Stomach (tissue), 9 donors: Measurements from ENCODE around the gene CITED1. TPM values are rescaled to one million over a fixed set of nuclear protein-coding genes. Genes with fewer than 3 reads are reported as not detected.

ENCODE experiments used
- DNase-seq, 2 donors: peaks; one replicate each; pipeline versions ENCODE4 v3.0.0 to v3.0.0-alpha.2; 2013 to 2019
- H3K27ac ChIP-seq, 5 donors: fragments of 200-600 bp in 4 of 5; sonication (generic) in 4 of 5; one replicate each; pipeline ENCODE4 v1.5.1; 2013 to 2019; ENCODE audit warnings: mild to moderate bottlenecking in 1 of 5, moderate library complexity in 1 of 5
- H3K27me3 ChIP-seq, 3 donors: fragments of 200-600 bp; sonication (generic); one replicate each; pipeline ENCODE4 v1.5.1; 2017 to 2019; ENCODE audit warnings: mixed run types in 1 of 3
- H3K36me3 ChIP-seq, 4 donors: fragments of 200-600 bp; sonication (generic); 1 replicate in 3 of 4; 2 replicates in 1 of 4; pipeline ENCODE4 v1.5.1; 2016 to 2019
- H3K4me1 ChIP-seq, 4 donors: fragments of 200-600 bp; sonication (generic); one replicate each; pipeline ENCODE4 v1.5.1; 2016 to 2019
- H3K4me3 ChIP-seq, 4 donors: fragments of 200-600 bp; sonication (generic) in 3 of 4; one replicate each; pipeline ENCODE4 v1.5.1; 2016 to 2019; ENCODE audit warnings: mild to moderate bottlenecking in 1 of 4
- H3K9me3 ChIP-seq, 4 donors: fragments of 200-600 bp; sonication (generic); one replicate each; pipeline ENCODE4 v1.5.1; 2016 to 2019
- EP300 ChIP-seq: sonication (generic); formaldehyde crosslinking; IDR thresholded peaks from one replicate; pipeline ENCODE4 v1.6.1; 2017; ENCODE audit warnings: antibody characterized with exemption
- POLR2A ChIP-seq, 4 donors: fragments of 450-650 bp; IDR thresholded peaks; one replicate each; pipeline ENCODE4 v1.6.1; 2016; ENCODE audit warnings: antibody characterized with exemption in 4 of 4, control low read depth in 2 of 4, mild to moderate bottlenecking in 1 of 4, moderate library complexity in 1 of 4
- POLR2AphosphoS5 ChIP-seq, 3 donors: sonication (generic); formaldehyde crosslinking; IDR thresholded peaks; one replicate each; pipeline ENCODE4 v1.6.1; 2016; ENCODE audit warnings: antibody characterized with exemption in 3 of 3
- WGBS, 5 donors: extraction: QIAGEN DNeasy Blood & Tissue Kit in 3 of 5; methylation state at CpG; one replicate each; pipeline versions ENCODE4 v1.1.5 to v1.1.7; 2013 to 2018; 5-methylcytosine and 5-hydroxymethylcytosine counted together
- intact Hi-C: fragments of 100-400 bp; cut with DNase I; formaldehyde crosslinking; loops from one replicate; pipeline ENCODE4 v1.15.1; 2023; ENCODE audit warnings: low total_unique reads
- polyA plus RNA-seq, 3 donors: library from polyadenylated mRNA; stranded (reverse); fragments of 200-250 nt; gene quantifications; one replicate each; pipeline ENCODE4 v1.2.3, GENCODE V29; 2013
- total RNA-seq, 5 donors: library from RNA; depleted of rRNA; stranded (reverse); fragments of >200 nt; gene quantifications; one replicate each; pipeline versions ENCODE4 v1.1.0 to v1.2.3, GENCODE V29; 2014 to 2016
- TF ChIP-seq, protein P1 (sequence below), 7 experiments: fragments of 450-650 bp in 4 of 7; fragments of 200-600 bp in 3 of 7; sonication (generic) in 3 of 7; IDR thresholded peaks; one replicate each; pipeline ENCODE4 v1.5.1; 2016 to 2019; ENCODE audit warnings: antibody characterized with exemption in 7 of 7, control low read depth in 2 of 7, mild to moderate bottlenecking in 1 of 7
- donor health status: healthy with polysubstance abuse.
- donor health status: Bipolar disorder and iron deficiency.
- donor health status: healthy.

The CITED1 gene
- total and polyA plus RNA-seq, 8 donors, result 0.60 to 1.7 TPM; not detected in 6

DNA sequence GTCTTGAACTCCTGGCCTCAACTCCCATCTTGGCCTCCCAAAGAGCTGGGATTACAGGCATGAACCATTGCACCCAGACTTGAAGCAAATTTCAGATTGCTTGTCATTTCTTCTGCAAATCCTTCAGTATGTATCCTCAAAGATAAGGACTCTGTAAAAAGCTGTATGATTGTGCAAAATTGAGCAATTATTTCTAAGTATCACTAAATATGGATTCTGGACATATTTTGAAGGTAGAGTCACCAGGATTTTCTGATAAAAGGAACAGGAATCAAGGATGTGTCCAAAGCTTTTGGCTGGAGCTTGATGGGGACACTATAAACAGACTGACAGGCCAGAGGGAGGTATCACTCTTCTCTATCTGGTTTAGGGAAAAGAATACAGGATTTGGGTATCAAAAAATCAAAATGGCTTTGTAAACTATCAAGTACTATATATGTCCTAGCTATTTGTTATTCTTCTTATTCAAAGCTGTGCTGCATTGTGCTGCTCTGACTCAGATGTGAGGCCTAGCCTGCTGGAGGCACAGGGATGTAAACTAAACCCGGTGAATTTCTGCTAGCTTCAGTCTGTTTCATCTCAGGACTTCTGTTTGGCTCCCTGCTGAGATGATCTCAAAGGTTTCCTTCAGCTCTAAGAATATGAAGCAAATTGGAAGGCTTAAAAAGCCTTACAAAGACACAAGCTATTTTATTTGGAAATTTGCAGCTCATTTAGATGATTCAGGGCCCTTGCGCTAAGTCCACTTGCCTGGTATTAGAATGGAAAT, 36.9 kb downstream of the CITED1 start:
- DNase-seq, result no peak
- intact Hi-C loops, result no loop called here
- H3K4me1 ChIP-seq, result peaks cover 0 to 27% (median 5%) of the 10 kb centered on the region in 4 donors
- H3K27me3 ChIP-seq, result no peaks in the 10 kb centered on the region
- peak overlapping the region in 1 of 5 donors; percentile 72 for H3K27ac ChIP-seq
- H3K9me3 ChIP-seq, result no peaks in the 10 kb centered on the region
- peaks cover 22 to 80% (median 69%) of the 10 kb centered on the region in 4 donors for H3K36me3 ChIP-seq
- TF ChIP-seq POLR2AphosphoS5 (IDR thresholded peaks at IDR 0.05), result no peak
- TF ChIP-seq, protein P1, sequence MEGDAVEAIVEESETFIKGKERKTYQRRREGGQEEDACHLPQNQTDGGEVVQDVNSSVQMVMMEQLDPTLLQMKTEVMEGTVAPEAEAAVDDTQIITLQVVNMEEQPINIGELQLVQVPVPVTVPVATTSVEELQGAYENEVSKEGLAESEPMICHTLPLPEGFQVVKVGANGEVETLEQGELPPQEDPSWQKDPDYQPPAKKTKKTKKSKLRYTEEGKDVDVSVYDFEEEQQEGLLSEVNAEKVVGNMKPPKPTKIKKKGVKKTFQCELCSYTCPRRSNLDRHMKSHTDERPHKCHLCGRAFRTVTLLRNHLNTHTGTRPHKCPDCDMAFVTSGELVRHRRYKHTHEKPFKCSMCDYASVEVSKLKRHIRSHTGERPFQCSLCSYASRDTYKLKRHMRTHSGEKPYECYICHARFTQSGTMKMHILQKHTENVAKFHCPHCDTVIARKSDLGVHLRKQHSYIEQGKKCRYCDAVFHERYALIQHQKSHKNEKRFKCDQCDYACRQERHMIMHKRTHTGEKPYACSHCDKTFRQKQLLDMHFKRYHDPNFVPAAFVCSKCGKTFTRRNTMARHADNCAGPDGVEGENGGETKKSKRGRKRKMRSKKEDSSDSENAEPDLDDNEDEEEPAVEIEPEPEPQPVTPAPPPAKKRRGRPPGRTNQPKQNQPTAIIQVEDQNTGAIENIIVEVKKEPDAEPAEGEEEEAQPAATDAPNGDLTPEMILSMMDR (IDR thresholded peaks at IDR 0.05), result no peak
- no peak for TF ChIP-seq EP300
- no peak for TF ChIP-seq POLR2A (IDR thresholded peaks at IDR 0.05)
- WGBS, 5 donors, result 67 to 96% (median 82%) methylated on average over 2 of the region's 2 CpGs
- H3K4me3 ChIP-seq, result no peak overlapping the region

DNA sequence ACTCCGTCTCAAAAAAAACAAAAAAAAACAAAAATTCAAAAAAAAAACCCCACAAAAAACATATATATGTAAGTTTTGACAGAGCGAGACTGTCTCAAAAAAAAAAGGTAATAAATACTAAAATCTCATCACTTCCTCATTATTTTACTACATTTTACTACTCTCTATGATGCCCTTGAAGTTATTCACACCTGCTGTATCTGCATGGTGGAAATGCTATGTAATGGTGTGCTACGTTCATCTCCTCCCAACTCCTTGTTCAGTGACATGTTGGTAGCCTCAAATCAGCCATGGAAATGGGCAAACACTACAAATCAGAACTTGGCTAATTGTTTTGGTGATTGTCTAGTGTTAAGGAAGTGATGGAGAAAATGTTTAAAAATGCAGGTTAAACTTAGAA, 40.5 kb downstream of the CITED1 start:
- Histone ChIP-seq H3K36me3 (peaks cover 0 to 45% (median 34%) of the 10 kb centered on the region in 4 donors), H3K27me3 (no peaks in the 10 kb centered on the region), H3K4me1 (peaks cover 0 to 4% (median 0%) of the 10 kb centered on the region in 4 donors), H3K9me3 (no peaks in the 10 kb centered on the region), H3K27ac (no peak overlapping the region), H3K4me3 (no peak overlapping the region)
- DNase-seq, result no peak
- no peak for TF ChIP-seq EP300
- TF ChIP-seq POLR2A (IDR thresholded peaks at IDR 0.05), result no peak
- no peak for TF ChIP-seq POLR2AphosphoS5 (IDR thresholded peaks at IDR 0.05)
- TF ChIP-seq, protein P1 (IDR thresholded peaks at IDR 0.05), result no peak
- 89 to 96% (median 95%) methylated on average over 2 to 3 of the region's 3 CpGs for WGBS, 5 donors
- intact Hi-C loops, result no loop called here

DNA sequence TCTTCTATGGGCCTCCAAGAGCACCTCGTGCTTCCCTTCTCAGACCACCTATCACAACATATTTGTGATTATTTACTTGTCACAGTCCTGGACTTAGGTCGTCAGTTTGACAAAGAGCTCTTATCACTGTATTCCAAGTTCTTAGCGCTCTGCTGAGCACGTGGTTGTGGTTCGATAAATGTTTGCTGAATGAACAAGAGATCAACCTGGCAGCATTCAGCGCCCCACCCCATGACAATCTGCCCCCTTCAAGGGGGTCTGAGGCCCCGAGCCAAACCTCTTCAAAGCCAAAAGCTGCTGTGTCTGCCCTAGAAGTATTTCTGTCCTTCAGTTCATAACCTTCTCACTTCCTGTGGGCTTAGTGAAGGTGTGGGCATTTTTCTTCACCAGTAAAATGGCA, 43.6 kb downstream of the CITED1 start:
- Histone ChIP-seq H3K36me3 (peaks cover 0 to 13% (median 5%) of the 10 kb centered on the region in 4 donors), H3K27ac (no peak overlapping the region), H3K27me3 (no peaks in the 10 kb centered on the region), H3K9me3 (no peaks in the 10 kb centered on the region), H3K4me3 (no peak overlapping the region), H3K4me1 (no peaks in the 10 kb centered on the region)
- intact Hi-C loops, result no loop called here
- 30 to 59% (median 37%) methylated on average over 6 to 7 of the region's 7 CpGs for WGBS, 5 donors
- no peak for DNase-seq
- TF ChIP-seq POLR2A (IDR thresholded peaks at IDR 0.05) (no peak), POLR2AphosphoS5 (IDR thresholded peaks at IDR 0.05) (no peak), EP300 (no peak)
- TF ChIP-seq, protein P1 (IDR thresholded peaks at IDR 0.05), result no peak

DNA sequence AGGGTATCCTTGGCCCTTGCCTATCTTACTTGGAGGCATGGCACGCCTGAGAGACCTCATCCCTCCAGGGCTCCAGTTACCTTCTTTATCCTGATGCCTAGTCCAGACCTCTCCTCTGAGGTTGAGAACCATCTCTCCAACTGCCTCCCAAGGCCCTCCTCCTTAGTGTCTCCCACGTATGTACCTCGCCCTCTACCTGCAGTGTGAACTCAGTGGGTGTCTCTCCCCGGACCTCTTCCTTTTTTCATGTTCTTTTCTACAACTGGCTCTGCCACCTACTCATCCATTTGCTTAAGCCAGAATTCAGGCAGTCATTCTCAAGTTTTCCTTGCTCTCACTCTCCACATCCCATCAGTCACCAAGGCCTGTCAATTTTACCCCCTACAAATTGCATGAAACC, 45.3 kb downstream of the CITED1 start:
- no peak for DNase-seq
- Histone ChIP-seq H3K36me3 (no peaks in the 10 kb centered on the region), H3K27ac (no peak overlapping the region), H3K4me1 (peaks cover 0 to 3% (median 0%) of the 10 kb centered on the region in 4 donors), H3K9me3 (no peaks in the 10 kb centered on the region), H3K4me3 (no peak overlapping the region), H3K27me3 (peaks cover 0 to 4% (median 2%) of the 10 kb centered on the region in 3 donors)
- TF ChIP-seq EP300 (no peak), POLR2AphosphoS5 (IDR thresholded peaks at IDR 0.05) (no peak), POLR2A (IDR thresholded peaks at IDR 0.05) (no peak)
- TF ChIP-seq, protein P1 (IDR thresholded peaks at IDR 0.05), result no peak
- 92 to 96% (median 93%) methylated on average over 4 of the region's 4 CpGs for WGBS, 5 donors
- intact Hi-C loops, result no loop called here
